ENCODE data around the gene ANGPTL3.

DNA sequence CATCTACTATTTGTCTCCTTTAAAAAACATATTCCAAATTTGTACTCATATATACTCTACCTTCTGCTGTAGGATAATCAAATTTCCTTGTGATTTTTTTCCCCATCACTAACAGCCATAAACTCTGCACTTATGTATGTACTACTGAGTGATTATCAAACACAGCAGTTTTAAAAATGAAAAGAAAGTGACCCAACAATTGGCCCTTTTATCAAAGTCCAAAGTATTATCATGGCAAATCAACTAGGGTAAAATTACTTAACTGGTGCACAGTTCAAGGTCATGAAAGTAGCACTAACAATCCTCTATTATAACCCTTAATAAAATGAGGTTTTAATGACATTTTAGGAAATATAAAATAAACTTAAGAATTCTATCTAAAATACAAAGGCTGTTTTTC, 11.6 kb downstream of the ANGPTL3 start:
- TF ChIP-seq POLR2A (IDR thresholded peaks at IDR 0.05) (no peak), CTCF (IDR thresholded peaks at IDR 0.05) (no peak), EP300 (IDR thresholded peaks at IDR 0.05; ENCODE audit: low read depth) (no peak)
